T-helper 1 cell treated with Interleukin-12 subunit alpha and Interleukin-12 subunit beta and Interleukin-4 antibody, amounts not matched to agents 30 ng/mL and 1 ng/mL, for 36 hours (primary cell): Measurements from ENCODE around the gene ACTN4. TPM values are rescaled to one million over a fixed set of nuclear protein-coding genes. Genes with fewer than 3 reads are reported as not detected.

ENCODE experiments used
- intact Hi-C: fragments of 100-400 bp; cut with micrococcal nuclease; formaldehyde crosslinking; loops from one replicate; pipeline ENCODE4 v1.15.1; 2024
- total RNA-seq: library from RNA; stranded (reverse); gene quantifications from 2 replicates; pipeline ENCODE4 v1.2.3, GENCODE V29; 2022

ACTN4 gene
- total RNA-seq, 1 donor from 2014 or later = 443 TPM

- intact Hi-C loops = no loop called here
Observed at GRCh38 chr19:38721979-38722773, 74.7 kb downstream of the ACTN4 start.

GRCh38 chr19:38722947-38723605, 75.6 kb downstream of the ACTN4 start:
- intact Hi-C loops = no loop called here

- intact Hi-C loops = no loop called here
Observed at GRCh38 chr19:38723606-38723965, 76.1 kb downstream of the ACTN4 start.

GRCh38 chr19:38723990-38724854, 76.8 kb downstream of the ACTN4 start:
- intact Hi-C loops = no loop called here

- intact Hi-C loops = no loop called here
Observed at GRCh38 chr19:38725469-38726283, 78.2 kb downstream of the ACTN4 start.

GRCh38 chr19:38726284-38726673, 78.8 kb downstream of the ACTN4 start:
- intact Hi-C loops = no loop called here

- intact Hi-C loops = no loop called here
Observed at GRCh38 chr19:38726761-38727301, 79.4 kb downstream of the ACTN4 start.

- intact Hi-C loops = no loop called here
Observed at GRCh38 chr19:38727306-38727867, 79.9 kb downstream of the ACTN4 start.

- intact Hi-C loops = no loop called here
Observed at GRCh38 chr19:38727868-38728660, 80.6 kb downstream of the ACTN4 start.

GRCh38 chr19:38728752-38729541, 81.5 kb downstream of the ACTN4 start:
- intact Hi-C loops = loop anchor here (1.0 kb wide), 1 partner anchor 201 kb away; the partner anchor contains the start of genes MRPS12 and SARS2

GRCh38 chr19:38729653-38730469, 82.4 kb downstream of the ACTN4 start:
- intact Hi-C loops = loop anchor here (1.0 to 5.0 kb wide), 2 partner anchors 200 to 222 kb away; partner anchors contain the start of genes MRPS12 and SARS2

- intact Hi-C loops = loop anchor here (5.0 kb wide), 1 partner anchor 222 kb away; no protein-coding TSS in a partner anchor
Observed at GRCh38 chr19:38730470-38730730, 83.0 kb downstream of the ACTN4 start.

GRCh38 chr19:38730731-38731589, 83.5 kb downstream of the ACTN4 start:
- intact Hi-C loops = loop anchor here (5.0 kb wide), 1 partner anchor 221 kb away; no protein-coding TSS in a partner anchor

GRCh38 chr19:38731654-38732301, 84.3 kb downstream of the ACTN4 start:
- intact Hi-C loops = loop anchor here (5.0 kb wide), 1 partner anchor 221 kb away; no protein-coding TSS in a partner anchor

- intact Hi-C loops = loop anchor here (5.0 kb wide), 1 partner anchor 219 kb away; no protein-coding TSS in a partner anchor
Observed at GRCh38 chr19:38733241-38733492, 85.7 kb downstream of the ACTN4 start.

GRCh38 chr19:38733493-38734175, 86.2 kb downstream of the ACTN4 start:
- intact Hi-C loops = loop anchor here (1.0 to 5.0 kb wide), 5 partner anchors 87 to 219 kb away; partner anchors contain the start of genes ACTN4, MRPS12, NFKBIB and SARS2
